GM12878 (cell line): Measurements from ENCODE around the gene MAN2C1. TPM values are rescaled to one million over a fixed set of nuclear protein-coding genes. Genes with fewer than 3 reads are reported as not detected.

Experiments used
- ATF2 ChIP-seq: IDR thresholded peaks from 2 replicates; pipeline ENCODE4 v1.6.1; 2012; ENCODE audit warnings: low read length, inconsistent platforms
- BHLHE40 ChIP-seq, 2 experiments: fragments of 450-650 bp in 1 of 2; IDR thresholded peaks; 2 replicates each; pipeline ENCODE4 v1.6.1; 2011 to 2017; ENCODE audit warnings: low read depth in 2 of 2, borderline replicate concordance in 1 of 2, improper control_type of control experiment in 1 of 2, low read length in 1 of 2, mild to moderate bottlenecking in 1 of 2
- CHD2 ChIP-seq: IDR thresholded peaks from 2 replicates; pipeline ENCODE4 v1.6.1; 2011; ENCODE audit warnings: low read depth, low read length, improper control_type of control experiment, borderline replicate concordance
- FOXK2 ChIP-seq: fragments of 450-650 bp; IDR thresholded peaks from 2 replicates; pipeline ENCODE4 v1.6.1; 2017; ENCODE audit warnings: mild to moderate bottlenecking, moderate library complexity
- HDGF ChIP-seq: fragments of 450-650 bp; IDR thresholded peaks from 2 replicates; pipeline ENCODE4 v1.6.1; 2016; ENCODE audit warnings: antibody characterized with exemption
- JUND ChIP-seq: IDR thresholded peaks from 2 replicates; pipeline ENCODE4 v1.6.1; 2012; ENCODE audit warnings: low read depth, mild to moderate bottlenecking, low read length, improper control_type of control experiment, moderate library complexity
- KLF5 ChIP-seq: fragments of 450-650 bp; IDR thresholded peaks from 2 replicates; pipeline ENCODE4 v1.6.1; 2014; ENCODE audit warnings: mild to moderate bottlenecking; ENCODE audit not compliant: partially characterized antibody
- MXI1 ChIP-seq: fragments of 150-350 bp; IDR thresholded peaks from 2 replicates; pipeline ENCODE4 v1.6.1; 2011; ENCODE audit warnings: low read depth, mild to moderate bottlenecking, inconsistent platforms, low read length, improper control_type of control experiment
- PKNOX1 ChIP-seq: fragments of 450-650 bp; IDR thresholded peaks from 2 replicates; pipeline ENCODE4 v1.6.1; 2016; ENCODE audit warnings: mild to moderate bottlenecking
- PML ChIP-seq: IDR thresholded peaks from 2 replicates; pipeline ENCODE4 v1.6.1; 2012; ENCODE audit warnings: low read length, inconsistent platforms
- SREBF2 ChIP-seq: IDR thresholded peaks from 2 replicates; pipeline ENCODE4 v1.6.1; 2012; ENCODE audit warnings: mild to moderate bottlenecking, low read length
- SUPT20H ChIP-seq: IDR thresholded peaks from 2 replicates; pipeline ENCODE4 v1.6.1; 2011; ENCODE audit warnings: low read depth, mild to moderate bottlenecking, low read length, moderate library complexity, borderline replicate concordance; ENCODE audit not compliant: control insufficient read depth
- TCF3 ChIP-seq: IDR thresholded peaks from 2 replicates; pipeline ENCODE4 v1.6.1; 2012; ENCODE audit warnings: low read depth, mild to moderate bottlenecking, low read length, borderline replicate concordance; ENCODE audit not compliant: insufficient read depth
- YY1 ChIP-seq: IDR thresholded peaks from 2 replicates; pipeline ENCODE4 v1.6.1; 2011; ENCODE audit warnings: low read depth, mild to moderate bottlenecking, low read length
- ZBED1 ChIP-seq: IDR thresholded peaks from 2 replicates; pipeline ENCODE4 v1.6.1; 2016; ENCODE audit warnings: borderline replicate concordance
- ZNF207 ChIP-seq: fragments of 450-650 bp; IDR thresholded peaks from 2 replicates; pipeline ENCODE4 v1.6.1; 2014; ENCODE audit warnings: antibody characterized with exemption, mild to moderate bottlenecking, borderline replicate concordance
- ZNF217 ChIP-seq: fragments of 450-650 bp; IDR thresholded peaks from 2 replicates; pipeline ENCODE4 v1.6.1; 2017; ENCODE audit warnings: antibody characterized with exemption, mild to moderate bottlenecking
- ZNF274 ChIP-seq: IDR thresholded peaks from one replicate; pipeline ENCODE4 v1.8.0; 2011; ENCODE audit not compliant: insufficient read length, insufficient read depth
- ZZZ3 ChIP-seq: IDR thresholded peaks from 2 replicates; pipeline ENCODE4 v1.6.1; 2011; ENCODE audit warnings: low read depth; ENCODE audit not compliant: control insufficient read depth, insufficient read length
- polyA plus RNA-seq, 11 experiments: library from polyadenylated mRNA; depleted of rRNA in 4 of 11; unstranded in 6 of 11; stranded (reverse) in 5 of 11; fragments of >200 nt; fragmentation: Nextera tagmentation in 4 of 11; fragmentation: Illumina TruSeq in 1 of 11; extraction: Ambion mirVana in 4 of 11; extraction: Trizol in 1 of 11; gene quantifications; 1 replicate in 1 of 11; 2 replicates in 10 of 11; pipeline versions ENCODE4 v1.2.1 to v1.2.3, GENCODE V29; 2011 to 2016; ENCODE audit warnings: inconsistent platforms in 2 of 11, missing spikeins in 2 of 11, low read depth in 1 of 11
- total RNA-seq, 4 experiments: library from RNA; depleted of rRNA in 3 of 4; stranded (reverse); fragments of >200 nt in 3 of 4; fragmentation: Illumina TruSeq in 1 of 4; extraction: Trizol in 1 of 4; gene quantifications; 2 replicates each; pipeline versions ENCODE4 v1.2.1 to v1.2.3, GENCODE V29; 2013 to 2021
- TF ChIP-seq, protein P1 (sequence below): fragments of 450-650 bp; formaldehyde crosslinking; IDR thresholded peaks from 2 replicates; pipeline ENCODE4 v1.5.0; 2022; ENCODE audit warnings: mild to moderate bottlenecking, missing genetic modification characterization
- TF ChIP-seq, protein P2 (sequence below): fragments of 450-650 bp; IDR thresholded peaks from 2 replicates; pipeline ENCODE4 v1.6.1; 2017; ENCODE audit warnings: mild to moderate bottlenecking, moderate library complexity

The MAN2C1 gene
- total and polyA plus RNA-seq, 10 of the 15 experiments (the other 5 are each of a cell fraction or from before 2014, with no cell fraction given) = 1.4 to 111 (median 42.2) TPM

DNA sequence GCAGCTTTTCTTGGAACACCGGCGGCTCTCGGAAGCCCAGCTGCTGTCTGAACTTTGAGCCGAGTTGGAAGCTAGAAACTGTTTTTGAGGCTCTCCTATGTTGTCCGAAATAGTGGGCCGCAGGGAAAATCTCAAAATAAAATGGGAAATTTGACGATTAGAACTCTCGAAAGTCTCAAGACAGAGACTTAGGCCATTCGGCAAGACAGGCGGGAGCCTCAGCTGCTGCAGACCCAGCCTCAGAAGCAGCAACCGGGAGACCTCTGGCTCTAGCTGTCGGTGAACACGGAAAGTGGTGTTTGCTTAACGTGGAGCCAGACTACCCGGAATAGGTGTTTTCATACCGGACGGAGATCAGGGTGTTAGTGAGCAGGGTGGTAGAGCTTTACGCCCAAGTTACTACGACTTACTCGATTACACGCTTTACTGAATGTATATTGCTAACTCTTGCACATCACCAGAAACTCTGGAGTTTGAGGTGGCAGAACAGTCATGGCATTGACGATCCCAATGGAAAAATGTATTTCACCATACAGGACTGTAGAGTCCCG is 357 bp upstream of the MAN2C1 start (continued):
- TF ChIP-seq, protein P1, sequence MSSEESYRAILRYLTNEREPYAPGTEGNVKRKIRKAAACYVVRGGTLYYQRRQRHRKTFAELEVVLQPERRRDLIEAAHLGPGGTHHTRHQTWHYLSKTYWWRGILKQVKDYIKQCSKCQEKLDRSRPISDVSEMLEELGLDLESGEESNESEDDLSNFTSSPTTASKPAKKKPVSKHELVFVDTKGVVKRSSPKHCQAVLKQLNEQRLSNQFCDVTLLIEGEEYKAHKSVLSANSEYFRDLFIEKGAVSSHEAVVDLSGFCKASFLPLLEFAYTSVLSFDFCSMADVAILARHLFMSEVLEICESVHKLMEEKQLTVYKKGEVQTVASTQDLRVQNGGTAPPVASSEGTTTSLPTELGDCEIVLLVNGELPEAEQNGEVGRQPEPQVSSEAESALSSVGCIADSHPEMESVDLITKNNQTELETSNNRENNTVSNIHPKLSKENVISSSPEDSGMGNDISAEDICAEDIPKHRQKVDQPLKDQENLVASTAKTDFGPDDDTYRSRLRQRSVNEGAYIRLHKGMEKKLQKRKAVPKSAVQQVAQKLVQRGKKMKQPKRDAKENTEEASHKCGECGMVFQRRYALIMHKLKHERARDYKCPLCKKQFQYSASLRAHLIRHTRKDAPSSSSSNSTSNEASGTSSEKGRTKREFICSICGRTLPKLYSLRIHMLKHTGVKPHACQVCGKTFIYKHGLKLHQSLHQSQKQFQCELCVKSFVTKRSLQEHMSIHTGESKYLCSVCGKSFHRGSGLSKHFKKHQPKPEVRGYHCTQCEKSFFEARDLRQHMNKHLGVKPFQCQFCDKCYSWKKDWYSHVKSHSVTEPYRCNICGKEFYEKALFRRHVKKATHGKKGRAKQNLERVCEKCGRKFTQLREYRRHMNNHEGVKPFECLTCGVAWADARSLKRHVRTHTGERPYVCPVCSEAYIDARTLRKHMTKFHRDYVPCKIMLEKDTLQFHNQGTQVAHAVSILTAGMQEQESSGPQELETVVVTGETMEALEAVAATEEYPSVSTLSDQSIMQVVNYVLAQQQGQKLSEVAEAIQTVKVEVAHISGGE = no peak
- TF ChIP-seq ZZZ3 (no peak), KLF5 (peak; percentile 2), FOXK2 (no peak), ZBED1 (no peak), JUND (no peak), SREBF2 (no peak; the same call in 1 of the 2 replicates), TCF3 (0 out of 2 replicates have a peak, but pooled peaks have one; percentile 1), PML (0 out of 2 replicates have a peak, but pooled peaks have one; percentile 16), CHD2 (no peak), PKNOX1 (no peak), ATF2 (peak; percentile 61; the same call in 1 of the 2 replicates), MXI1 (no peak; the same call in 1 of the 2 replicates), ZNF207 (0 out of 2 replicates have a peak, but pooled peaks have one; percentile 20), YY1 (no peak), HDGF (no peak), ZNF274 (no peak), BHLHE40 (IDR thresholded peaks at IDR 0.05; ENCODE audit: borderline replicate concordance in 1 of 2, low read depth in 2 of 2, low read length in 1 of 2) (no peak), ZNF217 (no peak), SUPT20H (no peak)
- TF ChIP-seq, protein P2, sequence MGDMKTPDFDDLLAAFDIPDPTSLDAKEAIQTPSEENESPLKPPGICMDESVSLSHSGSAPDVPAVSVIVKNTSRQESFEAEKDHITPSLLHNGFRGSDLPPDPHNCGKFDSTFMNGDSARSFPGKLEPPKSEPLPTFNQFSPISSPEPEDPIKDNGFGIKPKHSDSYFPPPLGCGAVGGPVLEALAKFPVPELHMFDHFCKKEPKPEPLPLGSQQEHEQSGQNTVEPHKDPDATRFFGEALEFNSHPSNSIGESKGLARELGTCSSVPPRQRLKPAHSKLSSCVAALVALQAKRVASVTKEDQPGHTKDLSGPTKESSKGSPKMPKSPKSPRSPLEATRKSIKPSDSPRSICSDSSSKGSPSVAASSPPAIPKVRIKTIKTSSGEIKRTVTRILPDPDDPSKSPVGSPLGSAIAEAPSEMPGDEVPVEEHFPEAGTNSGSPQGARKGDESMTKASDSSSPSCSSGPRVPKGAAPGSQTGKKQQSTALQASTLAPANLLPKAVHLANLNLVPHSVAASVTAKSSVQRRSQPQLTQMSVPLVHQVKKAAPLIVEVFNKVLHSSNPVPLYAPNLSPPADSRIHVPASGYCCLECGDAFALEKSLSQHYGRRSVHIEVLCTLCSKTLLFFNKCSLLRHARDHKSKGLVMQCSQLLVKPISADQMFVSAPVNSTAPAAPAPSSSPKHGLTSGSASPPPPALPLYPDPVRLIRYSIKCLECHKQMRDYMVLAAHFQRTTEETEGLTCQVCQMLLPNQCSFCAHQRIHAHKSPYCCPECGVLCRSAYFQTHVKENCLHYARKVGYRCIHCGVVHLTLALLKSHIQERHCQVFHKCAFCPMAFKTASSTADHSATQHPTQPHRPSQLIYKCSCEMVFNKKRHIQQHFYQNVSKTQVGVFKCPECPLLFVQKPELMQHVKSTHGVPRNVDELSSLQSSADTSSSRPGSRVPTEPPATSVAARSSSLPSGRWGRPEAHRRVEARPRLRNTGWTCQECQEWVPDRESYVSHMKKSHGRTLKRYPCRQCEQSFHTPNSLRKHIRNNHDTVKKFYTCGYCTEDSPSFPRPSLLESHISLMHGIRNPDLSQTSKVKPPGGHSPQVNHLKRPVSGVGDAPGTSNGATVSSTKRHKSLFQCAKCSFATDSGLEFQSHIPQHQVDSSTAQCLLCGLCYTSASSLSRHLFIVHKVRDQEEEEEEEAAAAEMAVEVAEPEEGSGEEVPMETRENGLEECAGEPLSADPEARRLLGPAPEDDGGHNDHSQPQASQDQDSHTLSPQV = no peak
